ENCODE data around the gene GPR62. TPM values are rescaled to one million over a fixed set of nuclear protein-coding genes. Genes with fewer than 3 reads are reported as not detected.

GPR62 gene
- total RNA-seq, 2 donors from 2014 or later, result not detected

DNA sequence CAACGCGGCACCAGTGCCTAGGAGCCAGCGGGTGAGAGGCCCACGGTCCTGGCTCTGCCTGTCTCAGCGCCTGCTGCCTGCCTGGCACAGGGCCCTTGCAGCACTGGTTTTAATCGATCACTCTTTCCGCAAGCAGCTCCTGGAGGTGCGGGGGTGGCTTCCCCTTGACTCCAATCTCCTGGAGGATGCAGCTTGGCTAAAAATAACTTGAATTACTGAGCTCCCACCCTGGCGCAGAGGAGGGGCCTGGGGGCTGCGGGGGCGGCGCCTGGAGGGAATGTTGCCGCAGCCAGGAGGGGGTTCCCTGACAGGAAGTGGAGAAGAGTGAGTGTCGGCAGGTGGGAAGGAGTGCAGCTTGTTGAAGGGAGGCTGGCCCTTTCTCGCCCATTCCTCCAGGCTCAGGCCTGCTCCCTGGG is 50.4 kb downstream of the GPR62 start:
- TF ChIP-seq CTCF (IDR thresholded peaks at IDR 0.05), result no peak
- no peak for DNase-seq
- peak overlapping the region in 1 of 2 donors; percentile 12 for H3K9ac ChIP-seq (ENCODE audit: low read depth in 2 of 2, low read length in 2 of 2)
- no peaks in the 10 kb centered on the region for H3K27me3 ChIP-seq
- no peaks in the 10 kb centered on the region for H3K9me3 ChIP-seq
- no peaks in the 10 kb centered on the region for H3K4me1 ChIP-seq
- no peaks in the 10 kb centered on the region for H3K36me3 ChIP-seq
- no peak overlapping the region for H3K27ac ChIP-seq
- intact Hi-C loops (cut with DNase I), result no loop called here
- H3K4me3 ChIP-seq, result no peak overlapping the region

DNA sequence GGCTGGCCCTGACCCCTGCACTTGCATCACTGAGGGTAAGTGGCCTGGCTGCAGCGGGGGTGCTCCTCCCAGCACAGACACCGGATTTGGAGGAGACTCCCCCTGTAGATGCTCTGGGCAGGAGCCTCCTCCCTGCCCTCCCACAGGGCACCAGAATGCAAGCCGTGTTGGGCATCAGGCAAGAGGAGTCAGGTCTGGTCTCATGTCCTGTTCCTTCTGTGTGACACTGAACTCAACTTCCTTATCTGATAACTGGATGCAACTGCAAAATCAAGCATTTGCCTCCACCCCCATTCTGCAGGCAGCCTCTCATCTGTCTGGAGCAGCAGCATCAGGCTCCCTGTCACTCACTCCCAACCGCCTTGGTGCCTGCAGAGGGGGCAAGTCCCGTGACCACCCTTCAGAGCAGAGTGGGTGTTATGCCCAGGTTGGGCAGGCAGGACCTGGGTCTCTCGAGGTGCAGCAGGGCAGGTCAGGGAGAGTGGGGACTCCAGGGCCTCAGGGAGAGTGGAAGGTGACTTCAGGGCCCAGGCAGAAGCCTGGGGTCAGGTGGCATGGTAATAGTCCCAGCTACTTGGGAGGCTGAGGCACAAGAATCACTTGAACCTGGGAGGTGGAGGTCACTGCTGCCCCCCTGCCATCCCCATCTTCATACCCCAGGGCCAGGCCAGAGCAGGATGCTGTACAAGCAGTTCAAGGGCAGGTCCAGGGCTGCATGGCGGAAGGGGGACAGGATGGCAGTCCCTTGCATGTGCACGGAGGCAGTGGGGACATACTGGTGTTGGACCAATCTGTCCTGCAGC is 51.0 kb downstream of the GPR62 start:
- intact Hi-C loops (cut with DNase I), result no loop called here
- no peaks in the 10 kb centered on the region for H3K36me3 ChIP-seq
- no peak overlapping the region for H3K9ac ChIP-seq (ENCODE audit: low read depth in 2 of 2, low read length in 2 of 2)
- no peak for TF ChIP-seq CTCF (IDR thresholded peaks at IDR 0.05)
- no peak overlapping the region for H3K27ac ChIP-seq
- H3K27me3 ChIP-seq, result no peaks in the 10 kb centered on the region
- no peaks in the 10 kb centered on the region for H3K4me1 ChIP-seq
- no peaks in the 10 kb centered on the region for H3K9me3 ChIP-seq
- DNase-seq, result no peak
- no peak overlapping the region for H3K4me3 ChIP-seq

GRCh38 chr3:52006820-52007133 is 51.6 kb downstream of the GPR62 start:
- TF ChIP-seq CTCF (IDR thresholded peaks at IDR 0.05), result no peak
- intact Hi-C loops (cut with DNase I), result no loop called here
- no peaks in the 10 kb centered on the region for H3K9me3 ChIP-seq
- no peaks in the 10 kb centered on the region for H3K27me3 ChIP-seq
- no peak for DNase-seq
- H3K9ac ChIP-seq (ENCODE audit: low read depth in 2 of 2, low read length in 2 of 2), result no peak overlapping the region
- H3K27ac ChIP-seq, result no peak overlapping the region
- no peaks in the 10 kb centered on the region for H3K36me3 ChIP-seq
- no peak overlapping the region for H3K4me3 ChIP-seq
- H3K4me1 ChIP-seq, result no peaks in the 10 kb centered on the region

Other genes with a start within 250 kb of the GPR62 start
- gene GRM2, start 248.3 kb upstream of the GPR62 start, total RNA-seq, result under 1 TPM in 1 of 2 donors, not detected in 1; 0.12 TPM
- gene IQCF6, start 176.1 kb upstream of the GPR62 start, total RNA-seq, result not detected
- gene IQCF2, start 93.8 kb upstream of the GPR62 start, total RNA-seq, result not detected
- gene IQCF5, start 79.8 kb upstream of the GPR62 start, total RNA-seq, result not detected
- gene IQCF1, start 52.0 kb upstream of the GPR62 start, total RNA-seq, result not detected
- 10 to 100 TPM in 1 of 2 donors, 1 to 10 TPM in 1; 9.6 to 24.7 TPM for gene RRP9, start 13.5 kb upstream of the GPR62 start, total RNA-seq
- gene PARP3, start 13.0 kb upstream of the GPR62 start, total RNA-seq, result 10 to 100 TPM; 17.0 to 18.0 TPM
- 10 to 100 TPM; 19.6 to 22.4 TPM for gene PCBP4, start 12.1 kb downstream of the GPR62 start, total RNA-seq
- gene ABHD14B, start 18.7 kb downstream of the GPR62 start, total RNA-seq, result 10 to 100 TPM; 64.9 to 72.2 TPM
- 1 to 10 TPM; 7.4 to 9.6 TPM for gene ABHD14A, start 19.7 kb downstream of the GPR62 start, total RNA-seq
- 100 to 1,000 TPM; 137 to 153 TPM for gene ACY1, start 28.2 kb downstream of the GPR62 start, total RNA-seq
- gene RPL29, start 40.5 kb downstream of the GPR62 start, total RNA-seq, result 1,000 to 10,000 TPM; 1,051 to 1,273 TPM
- gene DUSP7, start 101.2 kb downstream of the GPR62 start, total RNA-seq, result 1 to 10 TPM; 9.5 to 9.8 TPM
- gene POC1A, start 199.0 kb downstream of the GPR62 start, total RNA-seq, result 10 to 100 TPM in 1 of 2 donors, 1 to 10 TPM in 1; 7.6 to 33.7 TPM
- gene ALAS1, start 242.8 kb downstream of the GPR62 start, total RNA-seq, result 100 to 1,000 TPM in 1 of 2 donors, 10 to 100 TPM in 1; 90.6 to 103 TPM

All from colonic mucosa (tissue), 4 donors.